ENCODE data around the gene UNC5C. TPM values are rescaled to one million over a fixed set of nuclear protein-coding genes. Genes with fewer than 3 reads are reported as not detected.

Gene UNC5C
- polyA plus RNA-seq, 1 donor (not counting 4 experiments of a cell fraction or from before 2014, with no cell fraction given), result not detected

- H3K4me3 ChIP-seq (ENCODE audit: control insufficient read depth in 2 of 3, extremely low read depth in 1 of 3, insufficient read depth in 2 of 3, low read depth in 1 of 3, low read length in 3 of 3), result no peak overlapping the region
- no peak overlapping the region for H2AFZ ChIP-seq (ENCODE audit: control insufficient read depth, low read length)
- no peaks in the 10 kb centered on the region for H3K4me1 ChIP-seq (ENCODE audit: control insufficient read depth, extremely low read depth, insufficient read depth, low read length)
- no peak for TF ChIP-seq EZH2 (IDR thresholded peaks at IDR 0.05; ENCODE audit: low read length)
- TF ChIP-seq CTCF (optimal IDR thresholded peaks at IDR 0.05 in 1 of 3, IDR thresholded peaks at IDR 0.05 in 1 of 3, conservative IDR thresholded peaks at IDR 0.05 in 1 of 3; ENCODE audit: extremely low read depth in 1 of 3, insufficient read depth in 2 of 3, low read length in 3 of 3), result no peak
- no peak for FAIRE-seq
- no peak for DNase-seq (ENCODE audit: low read depth, low spot score)
- dilution Hi-C loops (cut with MboI; ENCODE audit: extremely low pct_ligation_motif_present, low sequenced_read_pairs), result no loop called here
- no peaks in the 10 kb centered on the region for H3K9me3 ChIP-seq (ENCODE audit: control insufficient read depth, low read depth, low read length)
- no peak overlapping the region for H3K4me2 ChIP-seq (ENCODE audit: control insufficient read depth, extremely low read depth, insufficient read depth, low read depth, low read length)
- H3K27ac ChIP-seq (ENCODE audit: control insufficient read depth, insufficient read depth, low read length), result no peak overlapping the region
- H3K36me3 ChIP-seq (ENCODE audit: control insufficient read depth in 2 of 2, extremely low read depth in 1 of 2, insufficient read depth in 2 of 2, low read length in 2 of 2), result no peaks in the 10 kb centered on the region
- H3K9ac ChIP-seq (ENCODE audit: control insufficient read depth, extremely low read depth, insufficient read depth, low read length), result no peak overlapping the region
- H3K79me2 ChIP-seq (ENCODE audit: control insufficient read depth, insufficient read depth, low read length), result no peaks in the 10 kb centered on the region
- H3K27me3 ChIP-seq (ENCODE audit: control insufficient read depth, extremely low read depth, insufficient read depth, low read length), result no peaks in the 10 kb centered on the region
- no peaks in the 10 kb centered on the region for H3K9me1 ChIP-seq (ENCODE audit: control insufficient read depth, extremely low read depth, insufficient read depth, low read length)
- no peaks in the 10 kb centered on the region for H4K20me1 ChIP-seq (ENCODE audit: control insufficient read depth, extremely low read depth, insufficient read depth, low read length)
These were observed 82.0 kb downstream of the UNC5C start for GRCh38 chr4:95466791-95467190.

- dilution Hi-C loops (cut with MboI; ENCODE audit: extremely low pct_ligation_motif_present, low sequenced_read_pairs), result no loop called here
- Histone ChIP-seq H3K27ac (ENCODE audit: control insufficient read depth, insufficient read depth, low read length) (no peak overlapping the region), H3K9me1 (ENCODE audit: control insufficient read depth, extremely low read depth, insufficient read depth, low read length) (no peaks in the 10 kb centered on the region), H3K4me1 (ENCODE audit: control insufficient read depth, extremely low read depth, insufficient read depth, low read length) (no peaks in the 10 kb centered on the region), H3K9me3 (ENCODE audit: control insufficient read depth, low read depth, low read length) (no peaks in the 10 kb centered on the region), H4K20me1 (ENCODE audit: control insufficient read depth, extremely low read depth, insufficient read depth, low read length) (no peaks in the 10 kb centered on the region), H3K4me3 (ENCODE audit: control insufficient read depth in 2 of 3, extremely low read depth in 1 of 3, insufficient read depth in 2 of 3, low read depth in 1 of 3, low read length in 3 of 3) (no peak overlapping the region), H3K9ac (ENCODE audit: control insufficient read depth, extremely low read depth, insufficient read depth, low read length) (no peak overlapping the region), H3K27me3 (ENCODE audit: control insufficient read depth, extremely low read depth, insufficient read depth, low read length) (no peaks in the 10 kb centered on the region), H3K79me2 (ENCODE audit: control insufficient read depth, insufficient read depth, low read length) (no peaks in the 10 kb centered on the region), H2AFZ (ENCODE audit: control insufficient read depth, low read length) (no peak overlapping the region), H3K36me3 (ENCODE audit: control insufficient read depth in 2 of 2, extremely low read depth in 1 of 2, insufficient read depth in 2 of 2, low read length in 2 of 2) (no peaks in the 10 kb centered on the region), H3K4me2 (ENCODE audit: control insufficient read depth, extremely low read depth, insufficient read depth, low read depth, low read length) (no peak overlapping the region)
- no peak for DNase-seq (ENCODE audit: low read depth, low spot score)
- no peak for TF ChIP-seq EZH2 (IDR thresholded peaks at IDR 0.05; ENCODE audit: low read length)
- TF ChIP-seq CTCF (optimal IDR thresholded peaks at IDR 0.05 in 1 of 3, IDR thresholded peaks at IDR 0.05 in 1 of 3, conservative IDR thresholded peaks at IDR 0.05 in 1 of 3; ENCODE audit: extremely low read depth in 1 of 3, insufficient read depth in 2 of 3, low read length in 3 of 3), result no peak
- FAIRE-seq, result no peak
These were observed 83.8 kb downstream of the UNC5C start for GRCh38 chr4:95465010-95465409.

Measured in keratinocyte (primary cell).